Measurements from ENCODE around the gene KCNMA1.

- TF ChIP-seq CTCF (IDR thresholded peaks at IDR 0.05): no peak
- no peak for TF ChIP-seq ZFX (IDR thresholded peaks at IDR 0.05; ENCODE audit: borderline replicate concordance)
Observed at GRCh38 chr10:77228559-77228958, 409.0 kb downstream of the KCNMA1 start.

All from 22Rv1 (cell line).